ENCODE measurements around the gene DCAF12. TPM values are rescaled to one million over a fixed set of nuclear protein-coding genes. Genes with fewer than 3 reads are reported as not detected.

DCAF12 gene
- polyA plus RNA-seq, 1 of the 3 experiments (the other 2 are of a cell fraction) = 20.8 TPM

GRCh38 chr9:34119713-34120112 lies 6.8 kb downstream of the DCAF12 start (continued):
- TF ChIP-seq ZBTB33 (IDR thresholded peaks at IDR 0.05; ENCODE audit: borderline replicate concordance, low read depth) (no peak), RAD21 (IDR thresholded peaks at IDR 0.05; ENCODE audit: low read length) (no peak), NRF1 (IDR thresholded peaks at IDR 0.05; ENCODE audit: low read depth, low read length) (no peak), EZH2phosphoT487 (IDR thresholded peaks at IDR 0.05; ENCODE audit: borderline replicate concordance, low read depth) (no peak), CTCF (IDR thresholded peaks at IDR 0.05) (no peak), ELF1 (IDR thresholded peaks at IDR 0.05) (no peak)

- TF ChIP-seq TAF1 (IDR thresholded peaks at IDR 0.05; ENCODE audit: borderline replicate concordance, low read depth, low read length) (no peak), FOXJ3 (CRISPR knock-in tag; IDR thresholded peaks at IDR 0.05) (no peak), USF1 (IDR thresholded peaks at IDR 0.05; ENCODE audit: borderline replicate concordance, low read depth) (no peak), CTCF (IDR thresholded peaks at IDR 0.05) (no peak), JUND (IDR thresholded peaks at IDR 0.05) (no peak), ZBTB33 (IDR thresholded peaks at IDR 0.05; ENCODE audit: borderline replicate concordance, low read depth) (no peak), SIN3A (IDR thresholded peaks at IDR 0.05; ENCODE audit: borderline replicate concordance, low read depth, low read length) (no peak), TCF12 (IDR thresholded peaks at IDR 0.05) (no peak), GATA2 (CRISPR knock-in tag; IDR thresholded peaks at IDR 0.05) (no peak), NRF1 (IDR thresholded peaks at IDR 0.05; ENCODE audit: low read depth, low read length) (no peak), EP300 (IDR thresholded peaks at IDR 0.05; ENCODE audit: borderline replicate concordance in 1 of 2, low read depth in 1 of 2, low read length in 1 of 2) (no peak), FOXM1 (IDR thresholded peaks at IDR 0.05; ENCODE audit: low read depth) (no peak)
- CTCF ChIA-PET = interaction anchor here (1.2 to 1.3 kb wide), 2 partner anchors 12 to 138 kb away, joined by 3 read pairs; partner anchors contain the start of gene DCAF12
- DNase-seq = no peak
Measured at GRCh38 chr9:34114436-34114835, 12.1 kb downstream of the DCAF12 start.

More at GRCh38 chr9:34114436-34114835, 12.1 kb downstream of the DCAF12 start:
- Histone ChIP-seq H3K27me3 (ENCODE audit: insufficient read depth) (no peaks in the 10 kb centered on the region), H3K9me3 (no peaks in the 10 kb centered on the region), H3K4me1 (ENCODE audit: control insufficient read depth in 1 of 2, insufficient read depth in 2 of 2, low read depth in 1 of 2, low read length in 1 of 2) (no peaks in the 10 kb centered on the region), H3F3A (replicated peaks; ENCODE audit: insufficient read depth) (no peaks in the 10 kb centered on the region), H3K4me2 (no peak overlapping the region), H3K9ac (no peak overlapping the region), H3K36me3 (replicated peaks in 1 of 2; ENCODE audit: control insufficient read depth in 1 of 2, insufficient read depth in 2 of 2, low read length in 1 of 2) (peaks cover 10 to 46% of the 10 kb centered on the region in 2 experiments), H3K27ac (ENCODE audit: low read depth in 2 of 2, low read length in 1 of 2) (no peak overlapping the region), H2AFZ (ENCODE audit: low read depth) (no peak overlapping the region), H3K79me2 (ENCODE audit: insufficient read depth) (peaks cover 81% of the 10 kb centered on the region), H3K9me2 (no peaks in the 10 kb centered on the region), H4K20me1 (ENCODE audit: insufficient read depth) (no peaks in the 10 kb centered on the region), H3K4me3 (ENCODE audit: low read depth in 2 of 2, low read length in 1 of 2) (no peak overlapping the region)
- WGBS (ENCODE audit: low lambda C conversion rate) = 66% methylated on average over 4 of the region's 4 CpGs
- POLR2A ChIA-PET = no interaction called here

Measured in SK-N-SH (cell line).